Effector CD8-positive, alpha-beta T cell (primary cell): ENCODE results near the gene SDHD.

Source experiments
- DNase-seq: peaks from one replicate; lab custom pipeline; 2025; lab: John Stamatoyannopoulos, UW

SDHD gene

GRCh38 chr11:112103446-112103845 is 16.8 kb downstream of the SDHD start:
- DNase-seq, result no peak

GRCh38 chr11:112106070-112106469 is 19.4 kb downstream of the SDHD start:
- DNase-seq, result no peak

GRCh38 chr11:112113539-112114457 is 27.1 kb downstream of the SDHD start:
- no peak for DNase-seq

GRCh38 chr11:112114460-112114859 is 27.8 kb downstream of the SDHD start:
- no peak for DNase-seq

- no peak for DNase-seq
Measured at GRCh38 chr11:112115386-112115785, 28.7 kb downstream of the SDHD start.

GRCh38 chr11:112118176-112118575 is 31.5 kb downstream of the SDHD start:
- DNase-seq, result no peak

- DNase-seq, result no peak
Measured at GRCh38 chr11:112121981-112122615, 35.4 kb downstream of the SDHD start.

- no peak for DNase-seq
Measured at GRCh38 chr11:112123129-112123528, 36.5 kb downstream of the SDHD start.

GRCh38 chr11:112127056-112127455 is 40.4 kb downstream of the SDHD start:
- no peak for DNase-seq

GRCh38 chr11:112128483-112129121 is 41.9 kb downstream of the SDHD start:
- no peak for DNase-seq

GRCh38 chr11:112129656-112130055 is 43.0 kb downstream of the SDHD start:
- DNase-seq, result no peak

- DNase-seq, result no peak
Measured at GRCh38 chr11:112132737-112133136, 46.1 kb downstream of the SDHD start.

GRCh38 chr11:112134473-112134872 is 47.8 kb downstream of the SDHD start:
- DNase-seq, result no peak

GRCh38 chr11:112143597-112143996 is 56.9 kb downstream of the SDHD start:
- DNase-seq, result no peak
